K562 (cell line): ENCODE data around the gene TRMT112. TPM values are rescaled to one million over a fixed set of nuclear protein-coding genes. Genes with fewer than 3 reads are reported as not detected.

Experiments used
- ARID3B ChIP-seq: fragments of 250-450 bp; sonication (Bioruptor Pico); IDR thresholded peaks from 2 replicates; pipeline ENCODE4 v1.4.0; 2020; ENCODE audit warnings: borderline replicate concordance
- CBX8 ChIP-seq: fragments of 200-600 bp; sonication (generic); IDR thresholded peaks from 2 replicates; pipeline ENCODE4 v1.6.1; 2012; ENCODE audit warnings: borderline replicate concordance, mixed run types, low read depth, mild to moderate bottlenecking, moderate library complexity, mixed read lengths, low read length, control low read depth, inconsistent platforms; ENCODE audit not compliant: poor library complexity, severe bottlenecking; ENCODE audit errors: extremely low read depth
- CHD1 ChIP-seq: fragments of 200-600 bp; sonication (generic); IDR thresholded peaks from one replicate; pipeline ENCODE4 v1.6.1; 2012; ENCODE audit warnings: mild to moderate bottlenecking, moderate library complexity, low read length, inconsistent platforms
- CSDE1 ChIP-seq, 2 experiments: fragments of 450-650 bp; IDR thresholded peaks; 2 replicates each; pipeline ENCODE4 v1.6.1; 2016; ENCODE audit warnings: mild to moderate bottlenecking in 1 of 2
- E2F5 ChIP-seq: sonication (generic); formaldehyde crosslinking; IDR thresholded peaks from 2 replicates; pipeline ENCODE4 v1.8.0; 2022; ENCODE audit warnings: mild to moderate bottlenecking, missing genetic modification reagents
- FOXJ3 ChIP-seq: sonication (generic); formaldehyde crosslinking; IDR thresholded peaks from 2 replicates; pipeline ENCODE4 v1.4.0; 2020; ENCODE audit warnings: mild to moderate bottlenecking, missing genetic modification reagents
- GTF2A2 ChIP-seq: IDR thresholded peaks from 2 replicates; pipeline ENCODE4 v1.6.1; 2016; ENCODE audit warnings: mild to moderate bottlenecking, missing genetic modification characterization, missing compliant biosample characterization
- HDAC1 ChIP-seq, 2 experiments: fragments of 450-650 bp; IDR thresholded peaks; 2 replicates each; pipeline ENCODE4 v1.6.1; 2016 to 2017; ENCODE audit warnings: inconsistent platforms in 1 of 2, mild to moderate bottlenecking in 1 of 2, moderate library complexity in 1 of 2
- JUNB ChIP-seq: fragments of 450-650 bp; formaldehyde crosslinking; conservative IDR thresholded peaks from 2 replicates; pipeline ENCODE4 v1.4.0; 2020; ENCODE audit warnings: mild to moderate bottlenecking
- POU5F1 ChIP-seq: fragments of 150-350 bp; IDR thresholded peaks from 2 replicates; pipeline ENCODE4 v1.6.1; 2014; ENCODE audit warnings: borderline replicate concordance, low read length, low read depth, mild to moderate bottlenecking; ENCODE audit not compliant: partially characterized antibody
- PYGO2 ChIP-seq: fragments of 450-650 bp; IDR thresholded peaks from 2 replicates; pipeline ENCODE4 v1.6.1; 2016; ENCODE audit warnings: mild to moderate bottlenecking, missing genetic modification characterization, moderate library complexity, missing compliant biosample characterization
- RERE ChIP-seq: sonication (generic); formaldehyde crosslinking; IDR thresholded peaks from 2 replicates; pipeline ENCODE4 v1.8.0; 2023; ENCODE audit warnings: missing genetic modification reagents, mild to moderate bottlenecking, borderline replicate concordance
- ZHX1 ChIP-seq: fragments of 150-350 bp; conservative IDR thresholded peaks from 2 replicates; pipeline ENCODE4 v1.6.1; 2014; ENCODE audit warnings: low read length
- ZNF282 ChIP-seq: sonication (generic); formaldehyde crosslinking; IDR thresholded peaks from 2 replicates; pipeline ENCODE4 v1.8.1; 2023; ENCODE audit warnings: missing genetic modification reagents
- ZNF347 ChIP-seq: fragments of 450-650 bp; formaldehyde crosslinking; IDR thresholded peaks from 2 replicates; pipeline ENCODE4 v1.4.0; 2020; ENCODE audit warnings: low read depth, mild to moderate bottlenecking, moderate library complexity
- polyA plus RNA-seq, 8 experiments: library from polyadenylated mRNA; depleted of rRNA in 4 of 8; stranded (reverse) in 5 of 8; unstranded in 3 of 8; fragments of >200 nt; fragmentation: Nextera tagmentation in 2 of 8; fragmentation: Illumina TruSeq in 1 of 8; extraction: Ambion mirVana in 2 of 8; extraction: Trizol in 1 of 8; gene quantifications; 2 replicates each; pipeline versions ENCODE4 v1.2.1 to v1.2.3, GENCODE V29; 2011 to 2014; ENCODE audit warnings: inconsistent platforms in 1 of 8, missing spikeins in 1 of 8
- total RNA-seq, 7 experiments: library from RNA; depleted of rRNA in 6 of 7; stranded (reverse); fragments of >200 nt in 6 of 7; fragmentation: Illumina TruSeq in 2 of 7; extraction: Trizol in 2 of 7; gene quantifications; 2 replicates each; pipeline versions ENCODE4 v1.2.1 to v1.2.3, GENCODE V29; 2011 to 2021; ENCODE audit warnings: low replicate concordance in 1 of 7

The TRMT112 gene
- total and polyA plus RNA-seq, 9 of the 15 experiments (the other 6 are each of a cell fraction or from before 2014, with no cell fraction given), result 162 to 444 (median 300) TPM

GRCh38 chr11:64358536-64358906 is 41.2 kb upstream of the TRMT112 start (continued):
- no peak for TF ChIP-seq ARID3B (CRISPR knock-in tag)
- no peak for TF ChIP-seq CBX8
- TF ChIP-seq RERE, result no peak
- no peak for TF ChIP-seq POU5F1
- TF ChIP-seq E2F5 (CRISPR knock-in tag), result no peak
- no peak for TF ChIP-seq CSDE1 (IDR thresholded peaks at IDR 0.05)
- no peak for TF ChIP-seq JUNB
- no peak for TF ChIP-seq GTF2A2 (tag)
- no peak for TF ChIP-seq HDAC1 (IDR thresholded peaks at IDR 0.05)
- TF ChIP-seq ZNF347 (CRISPR knock-in tag), result no peak
- no peak for TF ChIP-seq ZNF282 (CRISPR knock-in tag)
- no peak for TF ChIP-seq CHD1
- no peak for TF ChIP-seq PYGO2
- TF ChIP-seq ZHX1, result no peak
- TF ChIP-seq FOXJ3 (CRISPR knock-in tag), result no peak
